Muscle of back (tissue), 11 donors: Measurements from ENCODE around the gene ZBED1. TPM values are rescaled to one million over a fixed set of nuclear protein-coding genes. Genes with fewer than 3 reads are reported as not detected.
"Not testable (repeated sequence)": the region's sequence is repeated elsewhere in the genome, so short reads cannot be mapped to it uniquely, and the experiment has no call there.

ENCODE experiments used
- DNase-seq, 3 donors: peaks; one replicate each; pipeline versions ENCODE4 v3.0.0 to v3.0.0-alpha.2; 2013
- polyA plus RNA-seq, 10 donors: library from polyadenylated mRNA; unstranded; fragments of 120-200 nt; gene quantifications; one replicate each; pipeline ENCODE4 v1.2.1, GENCODE V29; 2013; ENCODE audit not compliant: insufficient read length in 10 of 10

ZBED1 gene
- polyA plus RNA-seq, 10 donors: 17.0 to 29.2 (median 23.2) TPM

GRCh38 chrX:2460048-2460447 is 40.7 kb downstream of the ZBED1 start:
- DNase-seq: not testable (repeated sequence)

GRCh38 chrX:2458309-2458708 is 42.5 kb downstream of the ZBED1 start:
- DNase-seq: no peak

- DNase-seq: no peak
These were observed 43.3 kb downstream of the ZBED1 start for GRCh38 chrX:2457289-2458133.

- not testable (repeated sequence) for DNase-seq
These were observed 44.7 kb downstream of the ZBED1 start for GRCh38 chrX:2456091-2456490.

- not testable (repeated sequence) for DNase-seq
These were observed 46.2 kb downstream of the ZBED1 start for GRCh38 chrX:2454620-2455019.

GRCh38 chrX:2452799-2453198 is 48.0 kb downstream of the ZBED1 start:
- DNase-seq: no peak

- no peak for DNase-seq
These were observed 48.4 kb downstream of the ZBED1 start for GRCh38 chrX:2452317-2452784.

- DNase-seq: peak in 2 of 3 donors; percentile 38 to 46
These were observed 49.1 kb downstream of the ZBED1 start for GRCh38 chrX:2451501-2452316.

GRCh38 chrX:2450681-2451080 is 50.1 kb downstream of the ZBED1 start:
- DNase-seq: no peak

- no peak for DNase-seq
These were observed 51.5 kb downstream of the ZBED1 start for GRCh38 chrX:2449135-2449886.

GRCh38 chrX:2447484-2447883 is 53.3 kb downstream of the ZBED1 start:
- no peak for DNase-seq

- no peak for DNase-seq
These were observed 54.0 kb downstream of the ZBED1 start for GRCh38 chrX:2446815-2447214.

- no peak for DNase-seq
These were observed 54.8 kb downstream of the ZBED1 start for GRCh38 chrX:2445662-2446623.

- no peak for DNase-seq
These were observed 58.1 kb downstream of the ZBED1 start for GRCh38 chrX:2442694-2443093.

GRCh38 chrX:2441466-2441865 is 59.3 kb downstream of the ZBED1 start:
- DNase-seq: no peak

- no peak for DNase-seq
These were observed 61.2 kb downstream of the ZBED1 start for GRCh38 chrX:2439613-2440012.
